ENCODE data around the gene EPB41L2.

DNA sequence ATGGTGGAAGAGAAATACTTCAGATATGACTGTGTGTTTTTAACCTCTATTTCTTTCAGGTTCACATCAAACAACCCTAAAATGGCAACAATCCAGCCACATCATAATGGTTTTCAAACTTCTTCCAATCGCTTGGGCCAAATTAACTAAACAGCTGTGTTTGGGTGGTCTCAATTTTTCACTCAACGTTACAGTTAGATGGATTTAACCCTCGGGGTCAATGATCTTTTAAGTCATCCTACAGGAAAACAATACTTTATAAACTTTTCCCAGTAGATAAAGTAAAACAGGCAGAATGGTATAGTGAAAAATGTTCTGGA is 60.4 kb downstream of the EPB41L2 start:
- TF ChIP-seq ZFX (IDR thresholded peaks at IDR 0.05; ENCODE audit: borderline replicate concordance): no peak
- TF ChIP-seq, protein P1, sequence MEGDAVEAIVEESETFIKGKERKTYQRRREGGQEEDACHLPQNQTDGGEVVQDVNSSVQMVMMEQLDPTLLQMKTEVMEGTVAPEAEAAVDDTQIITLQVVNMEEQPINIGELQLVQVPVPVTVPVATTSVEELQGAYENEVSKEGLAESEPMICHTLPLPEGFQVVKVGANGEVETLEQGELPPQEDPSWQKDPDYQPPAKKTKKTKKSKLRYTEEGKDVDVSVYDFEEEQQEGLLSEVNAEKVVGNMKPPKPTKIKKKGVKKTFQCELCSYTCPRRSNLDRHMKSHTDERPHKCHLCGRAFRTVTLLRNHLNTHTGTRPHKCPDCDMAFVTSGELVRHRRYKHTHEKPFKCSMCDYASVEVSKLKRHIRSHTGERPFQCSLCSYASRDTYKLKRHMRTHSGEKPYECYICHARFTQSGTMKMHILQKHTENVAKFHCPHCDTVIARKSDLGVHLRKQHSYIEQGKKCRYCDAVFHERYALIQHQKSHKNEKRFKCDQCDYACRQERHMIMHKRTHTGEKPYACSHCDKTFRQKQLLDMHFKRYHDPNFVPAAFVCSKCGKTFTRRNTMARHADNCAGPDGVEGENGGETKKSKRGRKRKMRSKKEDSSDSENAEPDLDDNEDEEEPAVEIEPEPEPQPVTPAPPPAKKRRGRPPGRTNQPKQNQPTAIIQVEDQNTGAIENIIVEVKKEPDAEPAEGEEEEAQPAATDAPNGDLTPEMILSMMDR (IDR thresholded peaks at IDR 0.05): no peak
